ENCODE results near the gene VENTX. TPM values are rescaled to one million over a fixed set of nuclear protein-coding genes. Genes with fewer than 3 reads are reported as not detected.
"Not testable (repeated sequence)": the region's sequence is repeated elsewhere in the genome, so short reads cannot be mapped to it uniquely, and the experiment has no call there.

Gene VENTX
- total and polyA plus RNA-seq, 9 donors = 0.04 to 0.24 (median 0.17) TPM

GRCh38 chr10:133264461-133264860, 26.8 kb downstream of the VENTX start:
- Histone ChIP-seq H3K27ac (ENCODE audit: low read length) (no peak overlapping the region), H3K27me3 (ENCODE audit: control insufficient read depth, insufficient read depth, low read length) (peaks cover 13% of the 10 kb centered on the region), H3K4me3 (ENCODE audit: low read length) (no peak overlapping the region), H3K9me3 (replicated peaks; ENCODE audit: control insufficient read depth, low read depth, low read length) (no peaks in the 10 kb centered on the region), H3K4me1 (ENCODE audit: control insufficient read depth, insufficient read depth, low read length) (peaks cover 19% of the 10 kb centered on the region), H3K36me3 (ENCODE audit: control insufficient read depth, insufficient read depth, low read length) (no peaks in the 10 kb centered on the region)
- DNase-seq = no peak
- 62% methylated on average over 9 of the region's 9 CpGs for WGBS (ENCODE audit: insufficient coverage)

- H3K36me3 ChIP-seq (ENCODE audit: control insufficient read depth, insufficient read depth, low read length) = not testable (repeated sequence)
These were observed 27.4 kb downstream of the VENTX start for GRCh38 chr10:133265052-133265451.

GRCh38 chr10:133266056-133266795, 28.6 kb downstream of the VENTX start:
- H3K4me1 ChIP-seq (ENCODE audit: control insufficient read depth, insufficient read depth, low read length) = peaks cover 10% of the 10 kb centered on the region
- H3K27ac ChIP-seq (ENCODE audit: low read length) = no peak overlapping the region
- peaks cover 13% of the 10 kb centered on the region for H3K27me3 ChIP-seq (ENCODE audit: control insufficient read depth, insufficient read depth, low read length)
- 87% methylated on average over 12 of the region's 21 CpGs for WGBS (ENCODE audit: insufficient coverage)
- DNase-seq = no peak
- H3K4me3 ChIP-seq (ENCODE audit: low read length) = no peak overlapping the region
- H3K9me3 ChIP-seq (replicated peaks; ENCODE audit: control insufficient read depth, low read depth, low read length) = no peaks in the 10 kb centered on the region
- no peaks in the 10 kb centered on the region for H3K36me3 ChIP-seq (ENCODE audit: control insufficient read depth, insufficient read depth, low read length)

More at GRCh38 chr10:133265052-133265451, 27.4 kb downstream of the VENTX start:
- not testable (repeated sequence) for DNase-seq; H3K9me3 ChIP-seq (replicated peaks; ENCODE audit: control insufficient read depth, low read depth, low read length); H3K27ac ChIP-seq (ENCODE audit: low read length); H3K4me3 ChIP-seq (ENCODE audit: low read length)
- peaks cover 17% of the 10 kb centered on the region for H3K4me1 ChIP-seq (ENCODE audit: control insufficient read depth, insufficient read depth, low read length)
- 86% methylated on average over 5 of the region's 10 CpGs for WGBS (ENCODE audit: insufficient coverage)
- peaks cover 13% of the 10 kb centered on the region for H3K27me3 ChIP-seq (ENCODE audit: control insufficient read depth, insufficient read depth, low read length)

DNA sequence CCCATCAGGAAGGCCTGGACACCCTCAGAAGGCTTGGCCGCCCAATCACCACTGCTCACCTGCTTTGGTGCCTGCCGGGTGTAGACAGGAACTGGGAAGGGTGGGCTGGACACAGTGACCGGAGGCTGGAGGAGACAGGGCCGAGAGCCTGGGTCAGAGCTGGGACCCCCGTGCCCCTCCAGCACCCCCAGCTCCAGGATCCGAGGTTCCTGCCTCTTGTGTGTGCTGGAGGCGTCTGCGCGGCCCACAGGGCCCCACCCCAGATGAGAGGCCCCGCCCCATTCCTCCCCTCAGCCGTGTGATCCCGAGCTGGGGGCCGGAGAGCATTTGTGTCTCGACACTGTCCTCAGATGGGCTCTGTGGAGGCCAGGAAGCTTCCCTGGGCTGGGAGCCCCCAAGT, 29.6 kb downstream of the VENTX start:
- Histone ChIP-seq H3K36me3 (ENCODE audit: control insufficient read depth, insufficient read depth, low read length) (no peaks in the 10 kb centered on the region), H3K27me3 (ENCODE audit: control insufficient read depth, insufficient read depth, low read length) (peaks cover 13% of the 10 kb centered on the region), H3K9me3 (replicated peaks; ENCODE audit: control insufficient read depth, low read depth, low read length) (no peaks in the 10 kb centered on the region), H3K27ac (ENCODE audit: low read length) (no peak overlapping the region), H3K4me3 (ENCODE audit: low read length) (no peak overlapping the region), H3K4me1 (ENCODE audit: control insufficient read depth, insufficient read depth, low read length) (peaks cover 5% of the 10 kb centered on the region)
- WGBS (ENCODE audit: insufficient coverage) = 72% methylated on average over 8 of the region's 14 CpGs
- no peak for DNase-seq

DNA sequence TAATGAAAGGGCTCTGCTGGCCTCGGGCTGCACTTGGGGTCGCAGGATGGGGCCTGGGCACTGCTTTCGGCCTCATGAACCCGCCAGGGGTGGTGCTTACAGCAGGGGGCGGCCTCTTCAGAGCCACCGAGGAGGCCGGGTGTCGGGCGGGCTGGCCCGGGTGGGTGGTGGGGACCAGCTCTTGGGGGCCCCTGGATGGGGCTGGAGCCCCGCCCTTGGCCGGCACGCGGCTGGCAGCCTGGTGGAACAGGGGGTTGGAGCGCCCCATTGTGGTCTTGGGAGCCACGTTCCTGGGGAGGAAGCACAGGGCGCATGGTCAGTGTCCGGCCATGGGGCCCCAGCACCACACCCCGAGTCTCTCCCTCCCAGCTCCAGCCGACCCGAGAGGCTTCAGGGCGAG, 30.2 kb downstream of the VENTX start:
- no peaks in the 10 kb centered on the region for H3K4me1 ChIP-seq (ENCODE audit: control insufficient read depth, insufficient read depth, low read length)
- WGBS (ENCODE audit: insufficient coverage) = 80% methylated on average over 15 of the region's 22 CpGs

DNA sequence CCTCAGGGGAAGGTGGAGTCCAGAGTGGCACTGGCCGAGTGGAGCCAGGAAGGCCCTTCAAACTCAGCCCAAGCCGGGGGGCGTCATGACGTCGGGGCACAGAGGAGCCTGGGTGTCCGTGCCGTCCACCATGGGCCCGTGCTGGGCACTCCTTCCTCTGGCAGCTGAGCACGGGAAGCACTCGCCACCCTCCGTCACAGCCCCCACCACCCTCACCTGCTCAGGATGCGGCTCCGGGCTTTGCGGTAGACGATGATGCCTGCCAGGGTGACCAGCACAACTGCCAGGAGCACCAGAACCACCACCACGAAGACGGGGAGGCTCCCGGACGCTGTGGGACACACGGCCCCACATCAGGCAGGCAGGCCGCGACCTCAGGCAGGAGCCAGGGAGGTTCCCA, 30.9 kb downstream of the VENTX start:
- 86% methylated on average over 22 of the region's 22 CpGs for WGBS (ENCODE audit: insufficient coverage)
- H3K4me3 ChIP-seq (ENCODE audit: low read length) = no peak overlapping the region
- no peaks in the 10 kb centered on the region for H3K36me3 ChIP-seq (ENCODE audit: control insufficient read depth, insufficient read depth, low read length)
- DNase-seq = no peak
- no peaks in the 10 kb centered on the region for H3K9me3 ChIP-seq (replicated peaks; ENCODE audit: control insufficient read depth, low read depth, low read length)
- no peak overlapping the region for H3K27ac ChIP-seq (ENCODE audit: low read length)
- no peaks in the 10 kb centered on the region for H3K4me1 ChIP-seq (ENCODE audit: control insufficient read depth, insufficient read depth, low read length)
- peaks cover 3% of the 10 kb centered on the region for H3K27me3 ChIP-seq (ENCODE audit: control insufficient read depth, insufficient read depth, low read length)

More for the DNA sequence above, 30.2 kb downstream of the VENTX start:
- no peaks in the 10 kb centered on the region for H3K9me3 ChIP-seq (replicated peaks; ENCODE audit: control insufficient read depth, low read depth, low read length)
- peaks cover 9% of the 10 kb centered on the region for H3K27me3 ChIP-seq (ENCODE audit: control insufficient read depth, insufficient read depth, low read length)
- no peaks in the 10 kb centered on the region for H3K36me3 ChIP-seq (ENCODE audit: control insufficient read depth, insufficient read depth, low read length)
- H3K27ac ChIP-seq (ENCODE audit: low read length) = no peak overlapping the region
- no peak for DNase-seq
- H3K4me3 ChIP-seq (ENCODE audit: low read length) = no peak overlapping the region

- DNase-seq = no peak
- WGBS (ENCODE audit: insufficient coverage) = 74% methylated on average over 26 of the region's 26 CpGs
- H3K27ac ChIP-seq (ENCODE audit: low read length) = no peak overlapping the region
- H3K36me3 ChIP-seq (ENCODE audit: control insufficient read depth, insufficient read depth, low read length) = no peaks in the 10 kb centered on the region
- H3K4me3 ChIP-seq (ENCODE audit: low read length) = no peak overlapping the region
- peaks cover 3% of the 10 kb centered on the region for H3K27me3 ChIP-seq (ENCODE audit: control insufficient read depth, insufficient read depth, low read length)
- H3K9me3 ChIP-seq (replicated peaks; ENCODE audit: control insufficient read depth, low read depth, low read length) = no peaks in the 10 kb centered on the region
- H3K4me1 ChIP-seq (ENCODE audit: control insufficient read depth, insufficient read depth, low read length) = no peaks in the 10 kb centered on the region
These were observed 31.7 kb downstream of the VENTX start for GRCh38 chr10:133269367-133269766.

DNA sequence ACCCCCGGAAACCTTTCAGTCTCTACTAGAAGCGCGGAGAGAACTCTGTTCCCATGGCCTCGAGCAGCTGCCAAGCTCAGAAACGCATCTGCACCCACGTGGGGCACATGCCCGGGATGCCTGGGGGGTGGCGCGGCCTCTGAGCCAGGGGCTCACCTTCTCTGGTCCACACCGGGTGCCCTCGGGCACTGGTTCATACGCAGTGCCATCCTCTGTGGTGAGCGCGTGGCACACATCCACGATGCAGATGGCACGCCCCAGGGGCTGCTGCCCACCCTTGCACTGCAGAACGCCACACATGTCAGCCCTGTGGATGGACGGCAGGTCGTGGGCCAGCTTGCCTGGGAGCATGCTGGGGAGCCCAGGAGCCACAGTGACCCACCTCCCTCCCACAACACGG, 32.5 kb downstream of the VENTX start:
- Histone ChIP-seq H3K27ac (ENCODE audit: low read length) (no peak overlapping the region), H3K27me3 (ENCODE audit: control insufficient read depth, insufficient read depth, low read length) (peaks cover 12% of the 10 kb centered on the region), H3K36me3 (ENCODE audit: control insufficient read depth, insufficient read depth, low read length) (no peaks in the 10 kb centered on the region), H3K4me1 (ENCODE audit: control insufficient read depth, insufficient read depth, low read length) (no peaks in the 10 kb centered on the region), H3K4me3 (ENCODE audit: low read length) (no peak overlapping the region), H3K9me3 (replicated peaks; ENCODE audit: control insufficient read depth, low read depth, low read length) (no peaks in the 10 kb centered on the region)
- 80% methylated on average over 20 of the region's 20 CpGs for WGBS (ENCODE audit: insufficient coverage)
- no peak for DNase-seq

DNA sequence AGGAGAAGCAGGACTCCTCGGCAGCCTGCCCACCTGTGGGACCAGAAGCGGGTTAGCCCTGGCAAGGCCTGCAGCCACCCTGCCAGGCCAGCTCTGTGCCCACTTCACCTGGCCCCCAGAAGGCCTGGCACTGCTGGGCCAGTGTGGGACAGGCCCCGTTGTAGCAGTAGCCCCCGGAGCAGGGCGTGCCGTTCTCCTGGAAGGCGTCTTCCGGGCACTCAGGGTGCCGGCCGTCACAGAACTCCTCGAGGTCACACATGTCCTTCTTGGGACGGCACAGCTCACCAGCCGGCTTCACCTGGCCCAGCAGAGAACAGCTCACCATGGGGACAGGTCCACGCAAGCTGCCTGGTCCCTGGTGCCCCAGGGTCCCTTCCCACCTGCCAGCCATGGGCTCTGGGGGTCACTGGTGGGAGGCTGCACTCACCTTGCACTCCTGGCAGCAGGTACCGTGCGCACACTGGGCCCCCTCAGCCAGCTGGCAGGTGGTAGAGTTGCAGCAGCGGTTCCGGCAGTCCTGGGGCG, 33.2 kb downstream of the VENTX start:
- WGBS (ENCODE audit: insufficient coverage) = 83% methylated on average over 19 of the region's 19 CpGs
- peaks cover 18% of the 10 kb centered on the region for H3K27me3 ChIP-seq (ENCODE audit: control insufficient read depth, insufficient read depth, low read length)
- H3K27ac ChIP-seq (ENCODE audit: low read length) = no peak overlapping the region
- DNase-seq = no peak
- H3K9me3 ChIP-seq (replicated peaks; ENCODE audit: control insufficient read depth, low read depth, low read length) = no peaks in the 10 kb centered on the region
- H3K4me3 ChIP-seq (ENCODE audit: low read length) = no peak overlapping the region
- H3K4me1 ChIP-seq (ENCODE audit: control insufficient read depth, insufficient read depth, low read length) = no peaks in the 10 kb centered on the region
- no peaks in the 10 kb centered on the region for H3K36me3 ChIP-seq (ENCODE audit: control insufficient read depth, insufficient read depth, low read length)

DNA sequence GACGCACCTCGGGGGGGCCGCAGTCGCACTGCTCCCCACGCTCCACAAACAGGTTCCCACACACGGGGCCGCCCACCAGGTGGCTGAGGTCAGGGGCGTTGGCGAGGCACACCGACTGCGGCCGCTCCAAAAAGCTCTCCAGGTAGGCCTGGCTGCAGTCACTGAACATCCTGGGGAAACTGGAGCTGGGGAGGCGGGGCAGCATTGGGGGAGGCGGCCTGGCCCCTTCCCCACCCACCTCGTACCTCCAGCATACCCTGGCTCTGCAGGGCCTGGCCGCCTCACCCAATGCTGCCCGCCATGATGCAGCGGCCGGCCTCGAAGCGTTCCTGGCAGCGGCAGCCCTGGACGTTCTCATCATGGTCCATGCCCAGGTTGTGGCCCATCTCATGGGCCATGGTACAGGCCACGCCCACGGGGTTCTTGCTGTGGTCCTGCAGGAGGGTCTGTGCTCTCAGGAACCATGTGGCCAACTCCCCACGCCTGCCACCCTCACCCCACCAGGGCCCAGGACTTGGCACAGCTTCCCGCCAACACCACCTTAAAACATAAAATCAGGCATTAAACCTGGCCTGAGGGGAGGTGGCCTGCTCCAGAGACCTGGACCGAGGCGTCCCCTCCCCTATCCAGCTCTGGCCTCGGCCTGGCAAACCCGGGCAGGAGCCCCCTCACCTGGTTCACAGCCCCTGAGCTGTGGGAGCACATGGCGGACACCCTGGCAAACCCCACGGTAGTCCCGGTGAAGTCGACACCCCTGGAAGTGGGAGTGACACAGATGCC, 34.1 kb downstream of the VENTX start:
- 65% methylated on average over 33 of the region's 35 CpGs for WGBS (ENCODE audit: insufficient coverage)
- no peaks in the 10 kb centered on the region for H3K36me3 ChIP-seq (ENCODE audit: control insufficient read depth, insufficient read depth, low read length)
- no peaks in the 10 kb centered on the region for H3K4me1 ChIP-seq (ENCODE audit: control insufficient read depth, insufficient read depth, low read length)
- H3K4me3 ChIP-seq (ENCODE audit: low read length) = no peak overlapping the region
- H3K27me3 ChIP-seq (ENCODE audit: control insufficient read depth, insufficient read depth, low read length) = peaks cover 23% of the 10 kb centered on the region
- DNase-seq = no peak
- no peak overlapping the region for H3K27ac ChIP-seq (ENCODE audit: low read length)
- no peaks in the 10 kb centered on the region for H3K9me3 ChIP-seq (replicated peaks; ENCODE audit: control insufficient read depth, low read depth, low read length)

All from muscle of leg (tissue), 11 donors.